HEK293 (cell line): Measurements from ENCODE around the gene MBNL3.

ENCODE experiments used
- CTCF ChIP-seq: fragments of 450-650 bp; formaldehyde crosslinking; IDR thresholded peaks from 2 replicates; pipeline ENCODE4 v1.5.1; 2016; ENCODE audit warnings: missing biosample characterization, missing genetic modification characterization
- KLF1 ChIP-seq: fragments of 450-650 bp; formaldehyde crosslinking; IDR thresholded peaks from 2 replicates; pipeline ENCODE4 v1.5.1; 2016; ENCODE audit warnings: missing biosample characterization, missing genetic modification characterization
- REST ChIP-seq: fragments of 450-650 bp; formaldehyde crosslinking; IDR thresholded peaks from 2 replicates; pipeline ENCODE4 v1.5.1; 2016; ENCODE audit warnings: missing biosample characterization, missing genetic modification characterization
- TCF7L2 ChIP-seq: IDR thresholded peaks from 2 replicates; pipeline ENCODE4 v1.6.1; 2011; ENCODE audit warnings: low read depth, mild to moderate bottlenecking, inconsistent platforms, low read length, moderate library complexity, borderline replicate concordance
- ZNF140 ChIP-seq: fragments of 450-650 bp; formaldehyde crosslinking; IDR thresholded peaks from 2 replicates; pipeline ENCODE4 v1.5.1; 2016; ENCODE audit warnings: missing biosample characterization, missing genetic modification characterization
- ZNF223 ChIP-seq: fragments of 450-650 bp; formaldehyde crosslinking; IDR thresholded peaks from 2 replicates; pipeline ENCODE4 v1.5.1; 2016; ENCODE audit warnings: missing biosample characterization, missing genetic modification characterization
- ZNF350 ChIP-seq: fragments of 450-650 bp; formaldehyde crosslinking; IDR thresholded peaks from 2 replicates; pipeline ENCODE4 v1.5.0; 2017; ENCODE audit warnings: missing biosample characterization, mild to moderate bottlenecking, missing genetic modification characterization
- ZNF398 ChIP-seq: fragments of 450-650 bp; formaldehyde crosslinking; IDR thresholded peaks from 2 replicates; pipeline ENCODE4 v1.5.1; 2017; ENCODE audit warnings: missing biosample characterization, missing genetic modification characterization
- ZNF404 ChIP-seq: fragments of 450-650 bp; formaldehyde crosslinking; IDR thresholded peaks from 2 replicates; pipeline ENCODE4 v1.5.1; 2017; ENCODE audit warnings: missing biosample characterization, missing genetic modification characterization
- ZNF416 ChIP-seq: fragments of 450-650 bp; formaldehyde crosslinking; IDR thresholded peaks from 2 replicates; pipeline ENCODE4 v1.5.1; 2016; ENCODE audit warnings: missing biosample characterization, missing genetic modification characterization
- ZNF473 ChIP-seq: fragments of 450-650 bp; formaldehyde crosslinking; IDR thresholded peaks from 2 replicates; pipeline ENCODE4 v1.5.1; 2017; ENCODE audit warnings: missing biosample characterization, missing genetic modification characterization
- ZNF768 ChIP-seq: fragments of 450-650 bp; formaldehyde crosslinking; IDR thresholded peaks from 2 replicates; pipeline ENCODE4 v1.5.1; 2018; ENCODE audit warnings: missing biosample characterization, mild to moderate bottlenecking, missing genetic modification characterization
- ZNF777 ChIP-seq: fragments of 450-650 bp; formaldehyde crosslinking; IDR thresholded peaks from 2 replicates; pipeline ENCODE4 v1.5.1; 2017; ENCODE audit warnings: missing biosample characterization, missing genetic modification characterization, borderline replicate concordance
- TF ChIP-seq, protein P1 (sequence below): fragments of 450-650 bp; formaldehyde crosslinking; IDR thresholded peaks from 2 replicates; pipeline ENCODE4 v1.5.1; 2016; ENCODE audit warnings: missing biosample characterization, missing genetic modification characterization

GRCh38 chrX:132483951-132484350 is 4.9 kb downstream of the MBNL3 start:
- TF ChIP-seq ZNF473 (tag by site-specific recombination) = no peak
- no peak for TF ChIP-seq ZNF223 (tag by site-specific recombination)
- TF ChIP-seq CTCF (tag by site-specific recombination) = no peak
- TF ChIP-seq ZNF140 (tag by site-specific recombination) = no peak
- no peak for TF ChIP-seq KLF1 (tag by site-specific recombination)
- TF ChIP-seq, protein P1, sequence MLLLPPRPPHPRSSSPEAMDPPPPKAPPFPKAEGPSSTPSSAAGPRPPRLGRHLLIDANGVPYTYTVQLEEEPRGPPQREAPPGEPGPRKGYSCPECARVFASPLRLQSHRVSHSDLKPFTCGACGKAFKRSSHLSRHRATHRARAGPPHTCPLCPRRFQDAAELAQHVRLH = no peak
- TF ChIP-seq ZNF350 = no peak
- no peak for TF ChIP-seq REST
- TF ChIP-seq ZNF398 = no peak
- TF ChIP-seq ZNF416 (tag by site-specific recombination) = no peak
- TF ChIP-seq TCF7L2 = no peak
- no peak for TF ChIP-seq ZNF404 (tag by site-specific recombination)
- no peak for TF ChIP-seq ZNF777 (tag by site-specific recombination)
- TF ChIP-seq ZNF768 = no peak
